HG03432 (cell line): ENCODE data around the gene MYO10.
"Not testable (repeated sequence)": the region's sequence is repeated elsewhere in the genome, so short reads cannot be mapped to it uniquely, and the experiment has no call there.

Experiments used
- ATAC-seq: cut with Tn5 transposase; IDR thresholded peaks from one replicate; pipeline ENCODE4 v1.9.1; 2021; ENCODE audit warnings: mild to moderate bottlenecking, moderate library complexity; ENCODE audit not compliant: unreplicated experiment

The MYO10 gene

GRCh38 chr5:16889203-16889971, 46.7 kb downstream of the MYO10 start:
- no peak for ATAC-seq

GRCh38 chr5:16888694-16889124, 47.4 kb downstream of the MYO10 start:
- no peak for ATAC-seq

GRCh38 chr5:16886793-16887345, 49.2 kb downstream of the MYO10 start:
- no peak for ATAC-seq

GRCh38 chr5:16886366-16886736, 49.7 kb downstream of the MYO10 start:
- no peak for ATAC-seq

GRCh38 chr5:16885635-16886365, 50.3 kb downstream of the MYO10 start:
- no peak for ATAC-seq

- ATAC-seq, result no peak
Observed at GRCh38 chr5:16884595-16884994, 51.5 kb downstream of the MYO10 start.

GRCh38 chr5:16883806-16884205, 52.3 kb downstream of the MYO10 start:
- no peak for ATAC-seq

- ATAC-seq, result no peak
Observed at GRCh38 chr5:16883176-16883575, 52.9 kb downstream of the MYO10 start.

- no peak for ATAC-seq
Observed at GRCh38 chr5:16881251-16881650, 54.8 kb downstream of the MYO10 start.

- no peak for ATAC-seq
Observed at GRCh38 chr5:16880547-16880946, 55.5 kb downstream of the MYO10 start.

GRCh38 chr5:16879650-16880049, 56.4 kb downstream of the MYO10 start:
- ATAC-seq, result no peak

- ATAC-seq, result no peak
Observed at GRCh38 chr5:16879191-16879590, 56.9 kb downstream of the MYO10 start.

GRCh38 chr5:16877267-16877935, 58.7 kb downstream of the MYO10 start:
- no peak for ATAC-seq

GRCh38 chr5:16874424-16874823, 61.7 kb downstream of the MYO10 start:
- not testable (repeated sequence) for ATAC-seq

- ATAC-seq, result no peak
Observed at GRCh38 chr5:16871746-16872339, 64.2 kb downstream of the MYO10 start.

GRCh38 chr5:16870878-16871277, 65.2 kb downstream of the MYO10 start:
- ATAC-seq, result no peak

GRCh38 chr5:16869821-16870796, 66.0 kb downstream of the MYO10 start:
- no peak for ATAC-seq

- no peak for ATAC-seq
Observed at GRCh38 chr5:16867577-16867953, 68.5 kb downstream of the MYO10 start.

GRCh38 chr5:16866795-16867576, 69.1 kb downstream of the MYO10 start:
- no peak for ATAC-seq
